Measurements from ENCODE around the gene CABS1. TPM values are rescaled to one million over a fixed set of nuclear protein-coding genes. Genes with fewer than 3 reads are reported as not detected.

Gene CABS1
- total RNA-seq, 8 experiments from 2014 or later: 0.13 to 1.3 (median 0.43) TPM; not detected in 5

- 0 to 100% (median 67%) methylated on average over 1 of the region's 1 CpG; no CpG with 5 or more reads in 3 of the 10 experiments for WGBS, 10 experiments
- in situ Hi-C loops (cut with MboI; ENCODE audit: low pct_unique_long_range_greater_than_20kb in 2 of 9, low sequenced_read_pairs in 9 of 9, unreplicated experiment in 9 of 9): no loop called here
- no peak for ATAC-seq (replicated peaks in 6 of 8)
- Histone ChIP-seq H3K4me1 (replicated peaks in 1 of 2) (no peaks in the 10 kb centered on the region), H3K4me3 (no peak overlapping the region), H3K27ac (no peak overlapping the region)
These were observed 3.2 kb downstream of the CABS1 start for GRCh38 chr4:70337886-70338420.

GRCh38 chr4:70356185-70356584, 21.4 kb downstream of the CABS1 start:
- H3K27ac ChIP-seq: no peak overlapping the region
- H3K4me1 ChIP-seq (replicated peaks in 1 of 2): no peaks in the 10 kb centered on the region
- no peak overlapping the region for H3K4me3 ChIP-seq
- ATAC-seq (replicated peaks in 6 of 8): no peak
- 0 to 100% (median 80%) methylated on average over 1 of the region's 1 CpG; no CpG with 5 or more reads in 7 of the 10 experiments for WGBS, 10 experiments
- in situ Hi-C loops (cut with MboI; ENCODE audit: low pct_unique_long_range_greater_than_20kb in 2 of 9, low sequenced_read_pairs in 9 of 9, unreplicated experiment in 9 of 9): no loop called here

GRCh38 chr4:70359115-70359661, 24.4 kb downstream of the CABS1 start:
- 0 to 35% (median 22%) methylated on average over 2 to 3 of the region's 3 CpGs; no CpG with 5 or more reads in 1 of the 10 experiments for WGBS, 10 experiments
- Histone ChIP-seq H3K4me3 (no peak overlapping the region), H3K27ac (no peak overlapping the region), H3K4me1 (replicated peaks in 1 of 2) (no peaks in the 10 kb centered on the region)
- in situ Hi-C loops (cut with MboI; ENCODE audit: low pct_unique_long_range_greater_than_20kb in 2 of 9, low sequenced_read_pairs in 9 of 9, unreplicated experiment in 9 of 9): no loop called here
- ATAC-seq (replicated peaks in 6 of 8): no peak

GRCh38 chr4:70360460-70360859, 25.7 kb downstream of the CABS1 start, which contains the start of gene SMR3A:
Gene SMR3A (plus strand): TSS chr4:70360760. CDS start chr4:70362116, 1,356 bp downstream.
- Histone ChIP-seq H3K4me1 (replicated peaks in 1 of 2) (no peaks in the 10 kb centered on the region), H3K4me3 (no peak within 1 kb of the TSS), H3K27ac (no peak within 1 kb of the TSS)
- in situ Hi-C loops (cut with MboI; ENCODE audit: low pct_unique_long_range_greater_than_20kb in 2 of 9, low sequenced_read_pairs in 9 of 9, unreplicated experiment in 9 of 9): no loop called here
- no peak for ATAC-seq (replicated peaks in 6 of 8)
- 17 to 100% (median 82%) methylated on average over 1 to 3 of the region's 3 CpGs for WGBS, 10 experiments

GRCh38 chr4:70364002-70364401, 29.2 kb downstream of the CABS1 start:
- ATAC-seq (replicated peaks in 6 of 8): no peak
- in situ Hi-C loops (cut with MboI; ENCODE audit: low pct_unique_long_range_greater_than_20kb in 2 of 9, low sequenced_read_pairs in 9 of 9, unreplicated experiment in 9 of 9): no loop called here
- Histone ChIP-seq H3K4me3 (no peak overlapping the region), H3K27ac (no peak overlapping the region), H3K4me1 (replicated peaks in 1 of 2) (no peaks in the 10 kb centered on the region)
- 15 to 100% (median 92%) methylated on average over 3 to 5 of the region's 5 CpGs for WGBS, 10 experiments

GRCh38 chr4:70365479-70365878, 30.7 kb downstream of the CABS1 start:
- Histone ChIP-seq H3K27ac (no peak overlapping the region), H3K4me3 (no peak overlapping the region), H3K4me1 (replicated peaks in 1 of 2) (no peaks in the 10 kb centered on the region)
- 0 to 67% (median 24%) methylated on average over 1 to 2 of the region's 2 CpGs for WGBS, 10 experiments
- ATAC-seq (replicated peaks in 6 of 8): peak in 3 of 8 experiments; percentile 50 to 93 (median 54)
- in situ Hi-C loops (cut with MboI; ENCODE audit: low pct_unique_long_range_greater_than_20kb in 2 of 9, low sequenced_read_pairs in 9 of 9, unreplicated experiment in 9 of 9): no loop called here

GRCh38 chr4:70367813-70368212, 33.0 kb downstream of the CABS1 start:
- no peak overlapping the region for H3K27ac ChIP-seq
- in situ Hi-C loops (cut with MboI; ENCODE audit: low pct_unique_long_range_greater_than_20kb in 2 of 9, low sequenced_read_pairs in 9 of 9, unreplicated experiment in 9 of 9): no loop called here
- 11 to 100% (median 71%) methylated on average over 1 of the region's 1 CpG; no CpG with 5 or more reads in 3 of the 10 experiments for WGBS, 10 experiments
- H3K4me3 ChIP-seq: no peak overlapping the region
- H3K4me1 ChIP-seq (replicated peaks in 1 of 2): no peaks in the 10 kb centered on the region
- no peak for ATAC-seq (replicated peaks in 6 of 8)

- peak in 2 of 8 experiments; percentile 88 to 99 for ATAC-seq (replicated peaks in 6 of 8)
- no peaks in the 10 kb centered on the region for H3K4me1 ChIP-seq (replicated peaks in 1 of 2)
- H3K4me3 ChIP-seq: no peak overlapping the region
- no peak overlapping the region for H3K27ac ChIP-seq
- 11 to 90% (median 81%) methylated on average over 1 to 4 of the region's 4 CpGs for WGBS, 10 experiments
- in situ Hi-C loops (cut with MboI; ENCODE audit: low pct_unique_long_range_greater_than_20kb in 2 of 9, low sequenced_read_pairs in 9 of 9, unreplicated experiment in 9 of 9): no loop called here
These were observed 37.2 kb downstream of the CABS1 start for GRCh38 chr4:70371987-70372386.

GRCh38 chr4:70372760-70373159, 38.0 kb downstream of the CABS1 start:
- ATAC-seq (replicated peaks in 6 of 8): no peak
- in situ Hi-C loops (cut with MboI; ENCODE audit: low pct_unique_long_range_greater_than_20kb in 2 of 9, low sequenced_read_pairs in 9 of 9, unreplicated experiment in 9 of 9): no loop called here
- no peaks in the 10 kb centered on the region for H3K4me1 ChIP-seq (replicated peaks in 1 of 2)
- no peak overlapping the region for H3K27ac ChIP-seq
- H3K4me3 ChIP-seq: no peak overlapping the region
- 0 to 89% (median 82%) methylated on average over 2 to 3 of the region's 3 CpGs; no CpG with 5 or more reads in 2 of the 10 experiments for WGBS, 10 experiments

GRCh38 chr4:70380578-70380977, 45.8 kb downstream of the CABS1 start:
- no peaks in the 10 kb centered on the region for H3K4me1 ChIP-seq (replicated peaks in 1 of 2)
- ATAC-seq (replicated peaks in 6 of 8): peak in 4 of 8 experiments; percentile 14 to 57 (median 40)
- H3K4me3 ChIP-seq: no peak overlapping the region
- in situ Hi-C loops (cut with MboI; ENCODE audit: low pct_unique_long_range_greater_than_20kb in 2 of 9, low sequenced_read_pairs in 9 of 9, unreplicated experiment in 9 of 9): no loop called here
- no peak overlapping the region for H3K27ac ChIP-seq
- WGBS, 10 experiments: 0 to 100% (median 76%) methylated on average over 2 to 3 of the region's 3 CpGs; no CpG with 5 or more reads in 1 of the 10 experiments

- no peak within 1 kb of the TSS for H3K4me3 ChIP-seq
- in situ Hi-C loops (cut with MboI; ENCODE audit: low pct_unique_long_range_greater_than_20kb in 2 of 9, low sequenced_read_pairs in 9 of 9, unreplicated experiment in 9 of 9): no loop called here
- no peaks in the 10 kb centered on the region for H3K4me1 ChIP-seq (replicated peaks in 1 of 2)
- no peak within 1 kb of the TSS for H3K27ac ChIP-seq
- WGBS, 10 experiments: 4 to 89% (median 79%) methylated on average over 3 to 5 of the region's 5 CpGs
- ATAC-seq (replicated peaks in 6 of 8): no peak
These were observed 48.0 kb downstream of the CABS1 start, which contains the start of gene SMR3B for GRCh38 chr4:70382691-70383181. Gene SMR3B (plus strand): TSS chr4:70383131. CDS start chr4:70384511, 1,380 bp downstream.
